ENCODE data around the gene CLCN6.

GRCh38 chr1:11768821-11769220 lies 37.2 kb upstream of the CLCN6 start:
- no peak for TF ChIP-seq MAX (IDR thresholded peaks at IDR 0.05)
- TF ChIP-seq CEBPB (IDR thresholded peaks at IDR 0.05), result no peak
- TF ChIP-seq RFX5 (IDR thresholded peaks at IDR 0.05), result no peak
- TF ChIP-seq CTCF (IDR thresholded peaks at IDR 0.05), result no peak
- TF ChIP-seq JUN (IDR thresholded peaks at IDR 0.05), result no peak
- TF ChIP-seq SMC3 (IDR thresholded peaks at IDR 0.05), result no peak
- TF ChIP-seq RAD21 (conservative IDR thresholded peaks at IDR 0.05 in 1 of 2, IDR thresholded peaks at IDR 0.05 in 1 of 2), result no peak
- no peak for TF ChIP-seq POLR2A (IDR thresholded peaks at IDR 0.05; ENCODE audit: low read length)
- TF ChIP-seq JUNB (IDR thresholded peaks at IDR 0.05), result no peak
- no peak for TF ChIP-seq CBX8 (IDR thresholded peaks at IDR 0.05)
- no peak for TF ChIP-seq NFE2L2 (conservative IDR thresholded peaks at IDR 0.05; ENCODE audit: low read length)

Measured in A549 (cell line).